Right ventricle myocardium inferior (tissue), 1 donor: ENCODE results near the gene ISCA2. TPM values are rescaled to one million over a fixed set of nuclear protein-coding genes. Genes with fewer than 3 reads are reported as not detected.

ENCODE experiments used
- ATAC-seq: fragments of 200-7000 bp; cut with Tn5 transposase; one replicate; pipeline ENCODE4 v1.9.1; 2020; ENCODE audit warnings: mild to moderate bottlenecking, moderate library complexity
- DNase-seq: peaks from one replicate; pipeline ENCODE4 v3.0.0; 2021; ENCODE audit errors: missing footprints
- intact Hi-C: fragments of 100-400 bp; cut with DNase I; formaldehyde crosslinking; loops from one replicate; pipeline ENCODE4 v1.11.0; 2022
- total RNA-seq: library from RNA; stranded (reverse); fragmentation: NEBNext Ultra II Directional; extraction: Animal tissue kit (Norgen Biotek cat#: 25700); gene quantifications from one replicate; pipeline ENCODE4 v1.2.1, GENCODE V29; 2021
- donor health status: DM: no; HTN: yes; CAD: no; lungs with severe emphysema.

ISCA2 gene
- total RNA-seq, 1 donor from 2014 or later, result 38.4 TPM

DNA sequence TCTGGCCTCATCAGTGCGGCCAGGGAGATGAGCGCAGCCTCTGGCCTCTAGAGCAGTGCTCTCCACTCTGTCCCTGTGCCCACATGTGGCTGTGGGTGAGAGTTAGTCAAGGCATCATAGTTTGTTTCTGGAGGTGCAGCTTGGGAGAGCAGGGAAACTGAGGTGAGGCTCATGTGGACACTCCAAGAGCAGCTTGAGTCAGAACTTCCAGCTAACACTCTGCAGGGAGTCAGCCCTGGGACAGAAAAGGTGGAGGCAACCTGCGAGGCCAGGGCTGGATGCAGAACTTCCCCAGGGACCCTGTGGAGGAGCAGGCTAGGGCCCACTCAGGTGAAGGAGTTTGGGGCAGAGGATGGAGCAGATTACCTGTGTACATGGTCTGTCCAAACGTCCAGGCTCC is 10.8 kb downstream of the ISCA2 start:
- DNase-seq, result no peak
- ATAC-seq, result no peak
- intact Hi-C loops, result loop anchor here (5.0 kb wide), 1 partner anchor 108 kb away; the partner anchor contains the start of gene LTBP2

- ATAC-seq (no peak), DNase-seq (no peak)
- intact Hi-C loops, result loop anchor here (5.0 kb wide), 1 partner anchor 107 kb away; the partner anchor contains the start of gene LTBP2
These were observed 11.5 kb downstream of the ISCA2 start for GRCh38 chr14:74504874-74505720.

- no peak for ATAC-seq
- DNase-seq, result no peak
- intact Hi-C loops, result no loop called here
These were observed 12.3 kb downstream of the ISCA2 start for GRCh38 chr14:74505831-74506230.

DNA sequence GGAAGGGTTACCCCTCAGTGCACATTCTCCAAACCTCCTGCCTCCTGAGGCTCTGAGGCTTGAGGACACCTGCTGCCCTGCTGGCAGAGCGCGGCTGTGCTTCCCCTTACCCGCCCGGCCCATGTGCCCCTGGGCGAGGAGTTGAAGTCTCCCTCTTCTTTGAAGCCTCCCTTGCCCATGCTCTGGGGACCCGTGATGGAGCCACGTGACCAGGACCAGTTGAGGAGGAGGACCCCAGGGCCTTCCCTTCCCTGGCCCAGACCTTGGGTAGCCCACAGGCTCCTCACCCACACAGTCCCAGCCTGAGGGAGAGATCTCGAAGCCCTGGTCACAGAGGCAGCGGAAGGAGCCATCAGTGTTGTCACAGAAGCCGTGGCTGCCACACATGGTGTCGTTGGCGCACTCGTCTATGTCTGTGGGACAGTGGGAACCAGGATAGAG is 12.9 kb downstream of the ISCA2 start:
- intact Hi-C loops, result no loop called here
- no peak for DNase-seq
- ATAC-seq, result no peak

GRCh38 chr14:74507085-74507484 is 13.5 kb downstream of the ISCA2 start:
- no peak for DNase-seq
- no peak for ATAC-seq
- intact Hi-C loops, result no loop called here

DNA sequence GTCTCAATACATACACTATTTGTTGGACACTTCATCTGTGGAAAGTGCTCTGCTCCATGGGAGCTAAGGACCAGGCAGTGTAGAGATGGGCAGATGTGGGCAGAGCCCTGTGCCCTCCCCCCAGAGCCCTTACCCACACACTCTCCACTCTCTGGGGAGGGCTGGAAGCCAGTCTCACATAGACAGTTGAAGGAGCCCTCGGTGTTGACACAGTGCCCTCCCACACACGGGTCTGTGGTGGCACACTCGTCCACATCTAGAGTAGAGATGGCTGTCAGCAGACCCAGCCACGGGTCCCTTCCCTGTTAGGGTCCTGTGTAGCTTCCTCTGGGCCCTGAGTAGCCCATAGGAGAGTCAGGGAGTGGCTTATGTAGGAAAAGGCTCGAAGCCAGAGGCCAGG is 14.3 kb downstream of the ISCA2 start:
- intact Hi-C loops, result no loop called here
- no peak for DNase-seq
- no peak for ATAC-seq

DNA sequence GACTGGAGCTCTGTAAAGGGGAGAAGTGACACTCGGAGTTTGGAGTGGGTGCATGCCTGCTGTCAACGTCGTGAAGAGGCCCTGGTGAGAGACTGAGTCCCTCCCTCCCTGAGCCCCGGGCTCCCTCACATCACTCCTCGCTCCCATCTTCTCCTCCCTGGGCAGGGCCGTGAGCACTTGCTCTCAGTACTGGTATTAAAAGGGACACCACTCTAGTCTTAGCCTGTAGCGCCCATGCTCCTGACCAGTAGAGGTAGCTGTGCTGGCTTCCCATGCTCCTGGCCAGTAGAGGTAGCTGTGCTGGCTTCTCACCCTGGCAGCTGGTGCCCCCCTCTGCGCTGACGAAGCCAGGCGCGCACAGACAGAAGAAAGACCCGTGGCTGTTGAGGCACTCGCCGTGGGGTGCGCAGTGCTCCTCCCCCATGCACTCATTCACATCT is 14.7 kb downstream of the ISCA2 start:
- intact Hi-C loops, result no loop called here
- DNase-seq, result no peak
- no peak for ATAC-seq

GRCh38 chr14:74508844-74509428 is 15.4 kb downstream of the ISCA2 start:
- no peak for DNase-seq

DNA sequence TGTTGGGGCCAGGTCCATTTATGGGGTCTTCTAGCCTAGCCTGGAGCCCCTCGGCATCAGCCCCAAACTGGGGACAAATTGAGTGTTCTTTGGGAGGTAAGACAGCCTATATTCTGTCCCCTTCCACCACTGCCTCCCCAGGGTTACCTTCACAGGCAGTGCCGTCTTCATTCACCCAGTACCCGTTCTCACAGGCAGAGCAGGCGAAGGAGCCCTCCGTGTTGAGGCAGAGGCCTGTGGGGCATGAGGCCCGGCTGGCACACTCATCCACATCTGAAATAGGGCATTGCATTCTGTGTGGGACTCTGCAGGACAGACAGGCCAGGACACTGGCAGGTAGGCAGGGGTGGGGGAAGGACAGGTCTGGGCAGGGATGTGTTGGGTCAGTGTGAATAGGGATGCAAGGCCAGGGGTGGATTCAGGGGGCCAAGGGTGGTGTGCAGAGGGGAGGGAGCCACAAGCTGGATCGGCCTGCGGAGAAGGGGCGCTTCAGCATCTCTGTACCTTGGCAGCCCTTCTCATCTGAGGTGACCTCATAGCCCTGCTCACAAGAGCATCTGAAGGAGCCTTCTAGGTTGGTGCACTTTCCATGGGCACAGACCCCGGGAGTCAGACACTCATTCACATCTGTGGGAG is 16.1 kb downstream of the ISCA2 start:
- no peak for DNase-seq
- no peak for ATAC-seq
- intact Hi-C loops, result no loop called here

More at GRCh38 chr14:74508844-74509428, 15.4 kb downstream of the ISCA2 start:
- intact Hi-C loops, result no loop called here
- ATAC-seq, result no peak

- ATAC-seq (no peak), DNase-seq (no peak)
- intact Hi-C loops, result no loop called here
These were observed 16.8 kb downstream of the ISCA2 start for GRCh38 chr14:74510223-74510931.

GRCh38 chr14:74510959-74511409 is 17.4 kb downstream of the ISCA2 start:
- no peak for DNase-seq
- no peak for ATAC-seq
- intact Hi-C loops, result no loop called here

DNA sequence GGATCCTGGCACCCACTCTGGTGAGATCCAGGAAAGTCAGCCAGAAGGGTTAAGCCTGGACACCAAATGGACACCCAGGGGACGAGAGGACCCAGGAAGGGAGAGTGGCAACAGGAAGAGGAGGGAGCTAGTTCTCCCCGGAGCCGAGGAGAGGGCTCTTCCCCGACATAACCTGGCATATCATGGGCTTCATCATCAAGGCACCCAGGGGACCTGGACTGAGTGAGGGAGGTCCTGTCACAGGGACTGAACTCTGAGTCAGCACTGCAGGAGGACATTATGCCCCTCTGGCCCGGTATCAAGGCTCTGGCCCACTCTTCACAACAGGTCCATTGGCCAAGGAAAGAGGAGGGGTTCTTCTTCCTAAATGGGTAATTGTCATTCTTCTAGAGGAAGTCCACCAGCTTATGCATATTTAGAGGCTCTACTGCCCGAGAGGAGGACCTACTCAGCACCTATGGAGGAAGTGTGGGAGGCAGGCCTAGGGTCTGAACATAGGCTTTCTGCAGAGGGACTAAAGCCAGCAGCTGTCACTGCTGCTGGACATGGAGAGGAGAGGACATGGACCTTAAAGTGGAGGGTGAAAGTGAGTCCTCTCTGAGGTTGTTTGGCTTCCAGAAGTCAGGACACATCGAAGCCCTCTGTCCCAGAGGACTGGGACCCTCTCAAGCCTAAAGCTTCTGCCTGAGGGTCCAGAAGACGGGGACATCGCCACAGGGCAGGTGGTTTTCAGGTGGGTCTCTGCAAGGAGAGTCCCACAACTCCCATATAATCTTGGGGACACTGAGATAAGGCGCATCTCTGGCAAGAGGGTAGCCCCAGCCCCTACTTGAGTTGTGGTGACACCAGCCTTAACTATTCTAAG is 18.6 kb downstream of the ISCA2 start:
- intact Hi-C loops, result no loop called here
- DNase-seq, result no peak

DNA sequence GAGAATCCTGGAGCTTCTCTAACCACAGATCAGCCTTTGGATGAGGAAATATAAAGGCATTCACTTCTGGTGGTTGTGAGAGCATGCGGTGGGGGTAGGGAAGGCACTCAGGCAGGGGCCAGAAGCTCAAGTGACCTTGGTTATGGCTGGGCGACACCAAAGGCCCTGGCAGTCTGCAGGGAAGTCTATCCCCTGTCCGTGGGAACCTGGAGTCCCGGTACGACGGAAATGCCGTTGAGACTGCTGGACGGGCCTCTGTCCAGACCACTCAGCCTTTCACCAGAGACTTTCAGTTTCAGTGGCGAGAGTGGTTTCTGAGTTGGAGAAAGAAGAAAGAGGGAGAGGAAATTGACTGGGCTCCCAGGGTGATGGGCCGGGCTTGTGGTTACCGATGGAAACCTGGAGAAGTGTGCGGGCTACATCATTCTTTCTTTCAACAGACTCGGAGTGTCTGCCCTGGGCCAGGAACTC is 20.9 kb downstream of the ISCA2 start:
- DNase-seq, result no peak
- peak; percentile 20 for ATAC-seq
- intact Hi-C loops, result no loop called here

More for the DNA sequence above, 18.6 kb downstream of the ISCA2 start:
- no peak for ATAC-seq

- DNase-seq (no peak), ATAC-seq (no peak)
- intact Hi-C loops, result no loop called here
These were observed 22.4 kb downstream of the ISCA2 start for GRCh38 chr14:74515891-74516412.

DNA sequence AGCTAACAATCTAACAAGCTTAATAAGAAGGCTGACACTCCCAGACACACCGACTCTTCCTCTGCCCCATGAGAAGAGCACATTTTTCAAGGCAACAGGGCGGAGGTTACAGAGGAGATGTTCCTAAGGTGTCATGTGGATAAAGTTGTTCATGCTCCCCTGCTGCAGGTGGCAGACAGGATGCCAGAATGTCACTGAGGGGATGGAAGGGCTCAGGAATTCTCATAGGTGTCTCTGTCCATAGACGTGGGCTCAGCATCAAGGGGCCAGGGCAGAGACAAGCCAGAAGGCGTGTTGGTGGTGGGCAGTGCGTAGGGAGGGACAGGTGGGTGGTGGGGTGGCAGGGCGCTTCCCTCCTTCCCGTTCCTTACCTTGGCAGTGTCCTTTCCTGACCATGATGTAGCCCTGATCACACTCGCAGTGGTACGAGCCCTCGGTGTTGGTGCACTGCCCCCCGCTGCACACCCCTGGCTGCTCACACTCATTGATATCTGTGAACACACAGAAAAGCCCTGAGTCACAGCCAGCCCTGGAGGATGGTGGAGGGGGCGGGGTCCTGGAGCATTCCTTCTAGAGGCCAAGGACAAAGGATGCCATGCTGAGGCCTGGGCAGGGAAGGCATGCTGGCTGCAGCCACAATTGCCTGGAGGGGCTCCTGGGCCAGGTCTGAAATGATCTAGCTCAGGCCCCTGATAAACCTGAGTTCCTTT is 23.0 kb downstream of the ISCA2 start:
- intact Hi-C loops, result no loop called here
- DNase-seq (no peak), ATAC-seq (no peak)

DNA sequence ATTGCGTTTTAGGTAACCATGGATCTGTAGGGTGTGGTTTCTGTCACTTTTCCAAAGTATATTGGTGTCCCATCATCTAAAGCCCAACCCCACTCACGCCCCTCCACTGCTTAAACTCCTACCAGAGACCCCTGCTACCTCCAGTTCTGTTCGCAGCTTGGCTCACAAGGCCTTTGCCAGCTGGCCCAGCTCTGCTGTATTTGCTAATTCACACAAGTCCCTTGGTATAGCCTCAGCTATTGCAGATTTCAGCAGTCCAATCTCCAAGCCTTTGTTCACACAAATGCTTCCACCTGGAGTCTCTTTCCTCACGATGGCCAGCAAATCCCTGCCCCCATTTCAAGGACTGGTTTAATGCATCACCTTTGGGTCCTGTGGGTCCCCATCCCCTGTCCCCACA is 24.2 kb downstream of the ISCA2 start:
- ATAC-seq, result no peak
- intact Hi-C loops, result no loop called here
- DNase-seq, result no peak

GRCh38 chr14:74518221-74518620 is 24.7 kb downstream of the ISCA2 start:
- intact Hi-C loops, result no loop called here
- no peak for ATAC-seq
- no peak for DNase-seq
